AG09319 (cell line): ENCODE data around the gene METRN.
"Not testable (repeated sequence)": the region's sequence is repeated elsewhere in the genome, so short reads cannot be mapped to it uniquely, and the experiment has no call there.

Source experiments
- DNase-seq: peaks from one replicate; pipeline ENCODE4 v3.0.0-alpha.2; 2010; ENCODE audit warnings: low read depth; ENCODE audit errors: extremely low read depth
- TF ChIP-seq, protein P1 (sequence below): IDR thresholded peaks from 2 replicates; pipeline ENCODE4 v1.5.1; 2011; ENCODE audit warnings: low read depth, mild to moderate bottlenecking, inconsistent platforms, low read length, moderate library complexity

The METRN gene

DNA sequence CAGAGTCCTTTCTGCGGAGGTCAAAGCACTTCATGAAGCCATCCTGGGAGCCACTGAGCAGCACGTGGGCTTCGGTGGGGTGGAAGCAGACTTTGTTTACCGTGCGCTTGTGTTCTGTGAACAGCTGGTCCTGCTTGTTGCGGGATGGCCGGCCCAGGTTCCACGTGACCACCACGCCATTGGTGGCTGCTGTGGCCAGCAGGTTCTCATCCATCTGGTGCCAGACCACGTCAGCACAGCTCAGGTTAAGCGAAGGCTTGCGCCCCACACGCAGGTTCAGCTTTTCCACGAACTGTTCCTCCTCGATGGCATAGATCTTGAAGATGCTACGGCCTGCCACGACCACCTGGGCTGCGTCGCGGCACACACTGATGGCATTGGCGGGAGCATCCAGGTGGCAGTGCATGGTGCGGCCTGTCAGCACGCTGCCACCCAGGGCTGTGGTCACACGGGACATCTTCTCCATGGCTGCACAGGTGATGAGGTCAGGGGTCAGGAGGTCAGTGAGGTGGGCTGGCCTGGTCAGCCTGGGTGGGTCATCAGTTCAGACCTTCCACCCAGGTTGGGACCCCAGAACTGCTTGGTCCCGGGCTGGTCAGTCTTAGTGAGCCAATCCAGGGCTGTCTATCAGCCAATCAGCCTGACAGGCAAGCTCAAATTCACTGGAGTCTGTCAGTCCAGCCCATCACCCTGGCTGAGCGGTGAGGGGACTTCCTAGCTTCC, 25.6 kb upstream of the METRN start:
- TF ChIP-seq, protein P1, sequence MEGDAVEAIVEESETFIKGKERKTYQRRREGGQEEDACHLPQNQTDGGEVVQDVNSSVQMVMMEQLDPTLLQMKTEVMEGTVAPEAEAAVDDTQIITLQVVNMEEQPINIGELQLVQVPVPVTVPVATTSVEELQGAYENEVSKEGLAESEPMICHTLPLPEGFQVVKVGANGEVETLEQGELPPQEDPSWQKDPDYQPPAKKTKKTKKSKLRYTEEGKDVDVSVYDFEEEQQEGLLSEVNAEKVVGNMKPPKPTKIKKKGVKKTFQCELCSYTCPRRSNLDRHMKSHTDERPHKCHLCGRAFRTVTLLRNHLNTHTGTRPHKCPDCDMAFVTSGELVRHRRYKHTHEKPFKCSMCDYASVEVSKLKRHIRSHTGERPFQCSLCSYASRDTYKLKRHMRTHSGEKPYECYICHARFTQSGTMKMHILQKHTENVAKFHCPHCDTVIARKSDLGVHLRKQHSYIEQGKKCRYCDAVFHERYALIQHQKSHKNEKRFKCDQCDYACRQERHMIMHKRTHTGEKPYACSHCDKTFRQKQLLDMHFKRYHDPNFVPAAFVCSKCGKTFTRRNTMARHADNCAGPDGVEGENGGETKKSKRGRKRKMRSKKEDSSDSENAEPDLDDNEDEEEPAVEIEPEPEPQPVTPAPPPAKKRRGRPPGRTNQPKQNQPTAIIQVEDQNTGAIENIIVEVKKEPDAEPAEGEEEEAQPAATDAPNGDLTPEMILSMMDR = no peak
- no peak for DNase-seq

DNA sequence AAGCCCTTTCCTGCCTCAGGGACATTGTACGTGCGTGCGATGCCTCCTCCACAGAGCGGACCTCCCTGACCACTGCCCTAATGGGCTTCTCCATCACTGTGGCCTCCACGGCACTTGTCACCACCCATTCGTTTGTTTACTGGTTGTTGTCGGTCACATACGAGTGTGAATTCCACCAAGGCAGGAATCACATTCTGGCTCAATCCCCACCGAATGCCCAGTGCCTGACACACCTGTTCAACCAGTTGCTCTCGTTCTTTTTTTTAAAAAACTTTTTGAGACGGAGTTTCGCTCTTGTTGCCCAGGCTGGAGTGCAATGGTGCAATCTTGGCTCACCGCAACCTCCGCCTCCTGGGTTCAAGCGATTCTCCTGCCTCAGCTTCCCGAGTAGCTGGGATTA, 23.7 kb upstream of the METRN start:
- DNase-seq = not testable (repeated sequence)

- no peak for DNase-seq
- TF ChIP-seq, protein P1 = no peak
These were observed 22.4 kb upstream of the METRN start for GRCh38 chr16:692356-693108.

GRCh38 chr16:693364-693763, 21.6 kb upstream of the METRN start:
- TF ChIP-seq, protein P1 = no peak
- no peak for DNase-seq

DNA sequence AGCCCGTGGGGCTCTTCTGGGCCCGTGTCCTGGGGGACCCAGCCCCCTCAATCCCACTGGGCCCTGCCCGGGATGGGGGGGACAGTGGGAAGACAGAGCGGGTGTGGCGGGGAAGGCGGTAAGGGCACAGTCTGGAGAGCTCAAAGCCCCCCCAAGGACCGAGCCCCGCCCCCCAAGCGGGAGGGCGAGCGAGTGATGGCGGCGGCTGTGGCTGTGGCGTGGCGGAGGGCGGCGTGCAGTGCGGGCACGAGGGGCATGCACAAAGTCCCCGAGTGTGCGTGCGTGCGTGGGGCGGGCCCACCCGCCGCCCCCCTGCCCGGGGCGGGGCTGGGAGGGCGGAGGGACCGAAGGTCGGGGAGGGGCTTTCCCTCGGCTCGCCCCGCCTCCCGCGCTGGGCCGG, 21.2 kb upstream of the METRN start:
- DNase-seq = no peak
- TF ChIP-seq, protein P1 = no peak

DNA sequence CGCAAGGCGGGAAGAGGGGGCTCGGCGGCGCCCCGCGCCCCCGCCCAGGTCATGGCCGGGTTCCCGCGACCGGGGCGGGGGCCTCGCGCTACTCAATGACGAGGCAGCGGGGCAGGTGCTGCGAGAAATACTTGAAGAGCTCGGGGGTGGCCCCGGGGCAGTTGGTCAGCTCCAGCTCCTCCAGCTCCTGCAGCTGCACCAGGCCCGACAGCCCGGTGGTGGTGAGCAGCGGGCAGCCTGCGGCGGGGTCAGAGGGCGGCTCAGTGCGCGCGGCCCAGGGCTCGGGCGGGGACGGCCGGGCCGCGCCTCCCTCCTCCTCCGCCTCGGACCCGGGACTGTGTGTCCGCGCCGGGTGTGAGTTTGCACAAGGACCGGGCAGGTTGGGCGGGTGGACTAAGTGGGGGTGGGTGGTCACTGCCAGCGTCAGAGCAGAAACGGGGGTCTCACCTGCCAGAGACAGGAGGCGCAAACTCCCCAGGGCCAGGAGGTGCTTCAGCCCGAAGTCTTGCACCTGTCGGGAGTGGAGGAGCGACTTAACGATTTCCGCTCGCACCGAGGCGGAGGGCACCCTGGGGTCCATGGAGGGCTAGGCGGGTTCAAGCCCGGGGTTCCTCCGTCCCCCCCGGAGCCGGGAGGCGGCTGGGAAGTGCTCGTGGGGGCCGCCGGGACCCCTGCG, 20.6 kb upstream of the METRN start:
- TF ChIP-seq, protein P1 = no peak
- DNase-seq = no peak

GRCh38 chr16:694863-695354, 20.0 kb upstream of the METRN start:
- no peak for DNase-seq
- TF ChIP-seq, protein P1 = no peak
